Activated T-cell treated with anti-CD3 and anti-CD28 coated beads, Interleukin-2, amount 50 U/mL, for 72 hours (primary cell): ENCODE data around the gene SLC49A3. TPM values are rescaled to one million over a fixed set of nuclear protein-coding genes. Genes with fewer than 3 reads are reported as not detected.
"Not testable (repeated sequence)": the region's sequence is repeated elsewhere in the genome, so short reads cannot be mapped to it uniquely, and the experiment has no call there.

Experiments used
- ATAC-seq, 2 donors: fragments of 150-1000 bp; cut with Tn5 transposase; replicated peaks in 1 of 2; 2 replicates each; pipeline ENCODE4 v1.10.0; 2021; ENCODE audit warnings: moderate library complexity in 2 of 2, mild to moderate bottlenecking in 1 of 2
- DNase-seq, 2 donors: peaks; one replicate each; pipeline ENCODE4 v3.0.0; 2021 to 2022; ENCODE audit warnings: mixed read lengths in 1 of 2
- H3K27ac Mint-ChIP-seq: one replicate; pipeline ENCODE4 v1.8.0; 2022; ENCODE audit warnings: mild to moderate bottlenecking, moderate library complexity, mixed read lengths
- H3K27me3 Mint-ChIP-seq: one replicate; pipeline ENCODE4 v1.8.0; 2022; ENCODE audit warnings: low read depth, mixed read lengths
- H3K36me3 Mint-ChIP-seq, 2 donors: one replicate each; pipeline ENCODE4 v1.8.0; 2022; ENCODE audit warnings: mixed read lengths in 2 of 2, mild to moderate bottlenecking in 1 of 2; ENCODE audit not compliant: insufficient read depth in 2 of 2
- H3K4me1 Mint-ChIP-seq: one replicate; pipeline ENCODE4 v1.8.0; 2022; ENCODE audit warnings: low read depth, mixed read lengths
- H3K4me3 Mint-ChIP-seq, 2 donors: one replicate each; pipeline ENCODE4 v1.8.0; 2022; ENCODE audit warnings: mild to moderate bottlenecking in 2 of 2, mixed read lengths in 2 of 2, moderate library complexity in 2 of 2
- H3K9me3 Mint-ChIP-seq, 2 donors: one replicate each; pipeline ENCODE4 v1.8.0; 2022; ENCODE audit warnings: mixed read lengths in 2 of 2
- total RNA-seq, 2 donors: library from RNA; stranded (reverse); gene quantifications; one replicate each; pipeline ENCODE4 v1.2.3, GENCODE V29; 2022

The SLC49A3 gene
- total RNA-seq, 2 donors from 2014 or later, result 0.29 to 0.37 TPM

DNA sequence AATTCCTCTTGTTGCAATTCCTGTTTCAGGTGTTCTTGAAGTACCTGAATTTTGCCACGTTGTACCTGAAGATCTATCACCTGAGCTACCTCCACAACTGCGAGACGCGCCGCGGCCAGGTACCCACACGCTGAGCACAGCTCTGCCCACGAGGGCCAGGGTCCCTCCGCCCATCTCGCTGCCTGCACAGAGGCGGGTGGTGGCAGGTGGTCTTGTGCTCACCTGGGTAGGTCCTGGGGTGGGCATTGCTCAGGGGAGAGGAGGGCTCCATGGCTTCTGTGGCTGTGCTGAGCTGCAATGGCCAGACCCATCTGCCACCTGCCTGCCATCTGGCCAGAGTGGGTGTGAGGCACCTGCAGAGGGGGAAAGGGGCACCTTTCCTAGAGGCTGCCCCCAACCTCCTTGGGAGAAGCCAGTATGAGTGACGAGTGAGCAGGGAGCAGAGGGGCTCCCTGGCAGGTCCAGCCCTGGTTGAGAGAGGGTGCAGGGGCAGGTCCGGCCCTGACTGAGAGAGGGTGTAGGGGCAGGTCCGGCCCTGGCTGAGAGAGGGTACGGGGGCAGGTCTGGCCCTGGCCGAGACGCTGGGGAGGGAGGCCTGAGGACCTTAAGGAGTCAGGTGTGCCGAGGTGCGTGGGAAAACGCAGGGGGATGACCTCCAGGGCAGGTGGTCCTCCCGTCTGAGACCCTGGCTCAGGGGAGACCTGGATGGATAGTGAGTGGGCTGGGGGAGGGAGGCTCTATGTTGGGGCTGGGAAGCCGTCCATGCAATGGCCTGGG, 52.9 kb downstream of the SLC49A3 start:
- Mint-ChIP-seq H3K4me1 (no peaks in the 10 kb centered on the region), H3K36me3 (peaks cover 0 to 1% of the 10 kb centered on the region in 2 donors), H3K27ac (no peak overlapping the region), H3K27me3 (no peaks in the 10 kb centered on the region), H3K4me3 (no peak overlapping the region), H3K9me3 (peaks cover 4 to 15% of the 10 kb centered on the region in 2 donors)
- no peak for ATAC-seq
- no peak for DNase-seq

DNA sequence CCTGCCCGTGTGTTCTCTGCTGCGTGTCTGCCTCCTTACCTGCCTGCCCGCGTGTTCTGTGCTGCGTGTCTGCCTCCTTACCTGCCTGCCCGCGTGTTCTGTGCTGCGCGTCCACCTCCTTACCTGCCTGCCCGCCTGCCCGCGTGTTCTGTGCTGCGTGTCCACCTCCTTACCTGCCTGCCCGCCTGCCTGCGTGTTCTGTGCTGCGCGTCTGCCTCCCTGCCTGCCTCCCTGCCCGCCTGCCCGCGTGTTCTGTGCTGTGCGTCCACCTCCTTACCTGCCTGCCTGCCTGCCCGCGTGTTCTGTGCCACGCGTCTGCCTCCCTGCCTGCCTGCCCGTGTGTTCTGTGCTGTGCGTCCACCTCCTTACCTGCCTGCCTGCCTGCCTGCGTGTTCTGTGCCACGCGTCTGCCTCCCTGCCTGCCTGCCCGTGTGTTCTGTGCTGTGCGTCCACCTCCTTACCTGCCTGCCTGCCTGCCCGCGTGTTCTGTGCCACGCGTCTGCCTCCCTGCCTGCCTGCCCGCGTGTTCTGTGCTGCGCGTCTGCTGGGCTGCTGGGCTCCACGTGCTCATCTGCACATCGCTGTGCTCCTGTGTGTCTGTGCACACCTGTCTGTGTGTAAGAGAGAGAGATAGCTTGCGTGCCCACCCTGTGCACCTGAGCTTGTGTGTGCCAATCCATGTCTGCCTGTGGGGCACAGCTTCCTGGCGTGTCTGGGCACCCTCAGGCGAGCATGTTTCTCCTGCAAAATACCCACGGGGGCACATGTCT, 53.7 kb downstream of the SLC49A3 start:
- H3K4me1 Mint-ChIP-seq, ATAC-seq, DNase-seq, H3K36me3 Mint-ChIP-seq, H3K4me3 Mint-ChIP-seq, H3K27ac Mint-ChIP-seq, H3K27me3 Mint-ChIP-seq: not testable (repeated sequence)
- peaks cover 4 to 12% of the 10 kb centered on the region in 2 donors for H3K9me3 Mint-ChIP-seq

DNA sequence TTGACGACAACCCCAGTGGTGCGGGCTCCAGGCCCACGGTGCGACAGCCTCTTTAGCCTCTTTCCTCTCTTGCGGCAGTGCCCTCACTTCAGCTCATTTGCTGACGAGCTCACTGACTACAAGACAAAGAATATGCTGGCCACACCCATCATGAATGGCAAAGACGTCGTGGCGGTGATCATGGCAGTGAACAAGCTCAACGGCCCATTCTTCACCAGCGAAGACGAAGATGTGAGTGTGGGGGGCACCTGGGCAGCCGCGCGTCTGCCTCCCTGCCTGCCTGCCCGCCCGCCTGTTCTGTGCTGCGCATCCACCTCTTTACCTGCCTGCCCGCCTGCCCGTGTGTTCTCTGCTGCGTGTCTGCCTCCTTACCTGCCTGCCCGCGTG, 54.4 kb downstream of the SLC49A3 start:
- Mint-ChIP-seq H3K9me3 (peaks cover 4 to 12% of the 10 kb centered on the region in 2 donors), H3K27ac (no peak overlapping the region), H3K27me3 (no peaks in the 10 kb centered on the region), H3K4me3 (no peak overlapping the region), H3K36me3 (no peaks in the 10 kb centered on the region), H3K4me1 (no peaks in the 10 kb centered on the region)
- no peak for DNase-seq
- ATAC-seq, result no peak

- no peaks in the 10 kb centered on the region for H3K4me1 Mint-ChIP-seq
- ATAC-seq (no peak), DNase-seq (no peak)
These were observed 54.9 kb downstream of the SLC49A3 start for GRCh38 chr4:633976-634598.

GRCh38 chr4:633406-633805, 55.5 kb downstream of the SLC49A3 start:
- no peak for DNase-seq
- Mint-ChIP-seq H3K4me1 (no peaks in the 10 kb centered on the region), H3K27ac (no peak overlapping the region), H3K27me3 (no peaks in the 10 kb centered on the region), H3K36me3 (no peaks in the 10 kb centered on the region), H3K9me3 (peaks cover 4 to 12% of the 10 kb centered on the region in 2 donors), H3K4me3 (no peak overlapping the region)
- ATAC-seq, result no peak

More at GRCh38 chr4:633976-634598, 54.9 kb downstream of the SLC49A3 start:
- Mint-ChIP-seq H3K27ac (no peak overlapping the region), H3K27me3 (no peaks in the 10 kb centered on the region), H3K4me3 (no peak overlapping the region), H3K36me3 (no peaks in the 10 kb centered on the region), H3K9me3 (peaks cover 4 to 12% of the 10 kb centered on the region in 2 donors)

- no peak for ATAC-seq
- Mint-ChIP-seq H3K27ac (no peak overlapping the region), H3K9me3 (peaks cover 4 to 12% of the 10 kb centered on the region in 2 donors), H3K36me3 (no peaks in the 10 kb centered on the region), H3K4me1 (no peaks in the 10 kb centered on the region), H3K27me3 (no peaks in the 10 kb centered on the region), H3K4me3 (no peak overlapping the region)
- DNase-seq, result no peak
These were observed 56.0 kb downstream of the SLC49A3 start for GRCh38 chr4:632926-633325.

- no peak for DNase-seq
- no peaks in the 10 kb centered on the region for H3K4me1 Mint-ChIP-seq
- peaks cover 4 to 12% of the 10 kb centered on the region in 2 donors for H3K9me3 Mint-ChIP-seq
- no peaks in the 10 kb centered on the region for H3K36me3 Mint-ChIP-seq
- no peak overlapping the region for H3K27ac Mint-ChIP-seq
- H3K27me3 Mint-ChIP-seq, result no peaks in the 10 kb centered on the region
- no peak overlapping the region for H3K4me3 Mint-ChIP-seq
- no peak for ATAC-seq
These were observed 56.7 kb downstream of the SLC49A3 start for GRCh38 chr4:632196-632790.

Other genes starting within 250 kb of the SLC49A3 start
- gene ZNF721, start 190.0 kb downstream of the SLC49A3 start, total RNA-seq, result 10 to 100 TPM; 45.8 to 46.8 TPM
- 10 to 100 TPM; 64.8 to 80.8 TPM for gene PIGG, start 189.9 kb downstream of the SLC49A3 start, total RNA-seq
- not detected for gene TMEM271, start 112.9 kb downstream of the SLC49A3 start, total RNA-seq
- 10 to 100 TPM; 14.0 to 18.9 TPM for gene PDE6B, start 63.6 kb downstream of the SLC49A3 start, total RNA-seq
- 100 to 1,000 TPM; 108 to 125 TPM for gene ATP5ME, start 14.9 kb downstream of the SLC49A3 start, total RNA-seq
- gene MYL5, start 14.6 kb downstream of the SLC49A3 start, total RNA-seq, result 10 to 100 TPM; 21.3 TPM
- gene PCGF3, start 16.7 kb upstream of the SLC49A3 start, total RNA-seq, result 10 to 100 TPM; 31.5 to 35.5 TPM
- 1 to 10 TPM; 1.3 to 1.9 TPM for gene CPLX1, start 137.0 kb upstream of the SLC49A3 start, total RNA-seq
- 100 to 1,000 TPM; 136 to 140 TPM for gene GAK, start 243.2 kb upstream of the SLC49A3 start, total RNA-seq
- gene TMEM175, start 243.3 kb upstream of the SLC49A3 start, total RNA-seq, result 10 to 100 TPM; 21.0 to 22.0 TPM